ENCODE data around the gene SYT2.
A peak's percentile ranks its signal among the peaks of the same experiment; 100 is the strongest.
"Not testable (repeated sequence)": the region's sequence is repeated elsewhere in the genome, so short reads cannot be mapped to it uniquely, and the experiment has no call there.

Gene SYT2

GRCh38 chr1:202643397-202644218, 66.6 kb downstream of the SYT2 start:
- in situ Hi-C loops (cut with MboI; ENCODE audit: low sequenced_read_pairs, unreplicated experiment): no loop called here
- TF ChIP-seq, protein P1, sequence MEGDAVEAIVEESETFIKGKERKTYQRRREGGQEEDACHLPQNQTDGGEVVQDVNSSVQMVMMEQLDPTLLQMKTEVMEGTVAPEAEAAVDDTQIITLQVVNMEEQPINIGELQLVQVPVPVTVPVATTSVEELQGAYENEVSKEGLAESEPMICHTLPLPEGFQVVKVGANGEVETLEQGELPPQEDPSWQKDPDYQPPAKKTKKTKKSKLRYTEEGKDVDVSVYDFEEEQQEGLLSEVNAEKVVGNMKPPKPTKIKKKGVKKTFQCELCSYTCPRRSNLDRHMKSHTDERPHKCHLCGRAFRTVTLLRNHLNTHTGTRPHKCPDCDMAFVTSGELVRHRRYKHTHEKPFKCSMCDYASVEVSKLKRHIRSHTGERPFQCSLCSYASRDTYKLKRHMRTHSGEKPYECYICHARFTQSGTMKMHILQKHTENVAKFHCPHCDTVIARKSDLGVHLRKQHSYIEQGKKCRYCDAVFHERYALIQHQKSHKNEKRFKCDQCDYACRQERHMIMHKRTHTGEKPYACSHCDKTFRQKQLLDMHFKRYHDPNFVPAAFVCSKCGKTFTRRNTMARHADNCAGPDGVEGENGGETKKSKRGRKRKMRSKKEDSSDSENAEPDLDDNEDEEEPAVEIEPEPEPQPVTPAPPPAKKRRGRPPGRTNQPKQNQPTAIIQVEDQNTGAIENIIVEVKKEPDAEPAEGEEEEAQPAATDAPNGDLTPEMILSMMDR (IDR thresholded peaks at IDR 0.05; ENCODE audit: borderline replicate concordance, control extremely low read depth, extremely low read depth, insufficient read depth, missing control alignments): no peak
- peak; percentile 46 for DNase-seq (ENCODE audit: low spot score)

- in situ Hi-C loops (cut with MboI; ENCODE audit: low sequenced_read_pairs, unreplicated experiment): no loop called here
Measured at GRCh38 chr1:202642619-202643291, 67.5 kb downstream of the SYT2 start.

GRCh38 chr1:202642212-202642611, 68.0 kb downstream of the SYT2 start:
- in situ Hi-C loops (cut with MboI; ENCODE audit: low sequenced_read_pairs, unreplicated experiment): no loop called here
- TF ChIP-seq, protein P1 (IDR thresholded peaks at IDR 0.05; ENCODE audit: borderline replicate concordance, control extremely low read depth, extremely low read depth, insufficient read depth, missing control alignments): no peak
- no peak for DNase-seq (ENCODE audit: low spot score)

More at GRCh38 chr1:202642619-202643291, 67.5 kb downstream of the SYT2 start:
- DNase-seq (ENCODE audit: low spot score): peak; percentile 58
- TF ChIP-seq, protein P1 (IDR thresholded peaks at IDR 0.05; ENCODE audit: borderline replicate concordance, control extremely low read depth, extremely low read depth, insufficient read depth, missing control alignments): no peak

GRCh38 chr1:202639500-202639899, 70.8 kb downstream of the SYT2 start:
- no peak for DNase-seq (ENCODE audit: low spot score)
- TF ChIP-seq, protein P1 (IDR thresholded peaks at IDR 0.05; ENCODE audit: borderline replicate concordance, control extremely low read depth, extremely low read depth, insufficient read depth, missing control alignments): no peak
- in situ Hi-C loops (cut with MboI; ENCODE audit: low sequenced_read_pairs, unreplicated experiment): no loop called here

DNA sequence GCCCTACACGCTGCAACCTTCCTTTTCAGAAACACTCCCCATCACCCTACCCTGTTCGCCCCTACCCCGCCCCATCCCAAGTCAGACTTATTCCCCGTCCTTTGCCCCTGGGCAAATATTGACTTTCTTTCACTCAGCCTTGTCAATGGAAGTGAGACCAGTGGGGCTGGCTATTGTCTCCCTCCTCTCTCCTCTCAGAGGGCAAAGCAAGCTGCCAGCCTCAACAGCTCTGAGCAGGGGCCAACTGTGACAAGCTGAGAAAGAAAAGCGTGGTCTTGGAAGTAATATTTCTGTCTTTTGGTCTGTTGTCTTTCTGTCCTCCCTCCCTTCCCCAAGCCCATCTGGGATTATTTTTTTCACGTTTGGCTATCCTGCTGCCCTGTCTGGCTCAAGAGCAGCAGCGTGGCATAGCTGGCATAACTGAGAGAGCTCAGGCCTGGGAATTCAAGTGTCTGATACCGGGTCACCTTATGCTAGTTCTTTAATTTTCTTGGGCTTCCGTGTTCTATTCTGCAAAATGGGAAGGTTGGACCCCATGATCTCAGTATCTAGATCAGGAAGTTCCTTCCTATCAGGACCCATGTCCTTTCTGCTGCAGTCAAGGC, 71.5 kb downstream of the SYT2 start:
- in situ Hi-C loops (cut with MboI; ENCODE audit: low sequenced_read_pairs, unreplicated experiment); DNase-seq (ENCODE audit: low spot score): not testable (repeated sequence)

DNA sequence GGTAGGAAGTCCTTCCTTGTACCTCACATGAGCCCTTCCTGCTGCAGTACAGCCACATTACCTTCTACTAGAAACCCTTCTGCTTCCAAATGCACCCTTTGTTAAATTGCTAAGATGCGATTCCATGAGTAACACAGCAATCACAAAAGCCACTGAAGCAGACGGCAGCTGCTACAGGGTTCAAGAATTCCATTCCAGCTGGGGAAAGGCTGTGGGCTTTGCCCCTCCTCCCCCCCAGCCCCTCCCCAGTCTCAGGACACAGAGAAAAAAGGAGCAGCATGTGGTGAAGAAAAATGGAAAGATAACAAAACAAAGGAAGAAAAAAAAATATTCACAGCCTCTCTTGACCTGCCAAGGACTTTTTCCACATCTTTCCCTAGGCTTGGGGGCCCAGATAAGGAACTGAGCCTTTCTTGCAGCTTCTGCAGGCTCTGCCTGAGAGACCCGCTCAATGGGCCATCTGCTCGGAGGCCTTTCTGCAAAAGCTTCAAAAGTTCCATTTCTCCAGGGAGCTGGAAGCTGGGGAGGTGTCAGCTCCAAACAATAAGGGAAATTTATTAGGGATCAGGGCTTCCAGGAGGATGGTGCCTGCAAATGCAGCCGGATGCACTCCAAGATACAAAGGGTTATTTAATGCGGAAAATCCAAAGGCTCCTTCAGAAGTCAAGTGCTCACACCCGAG, 72.1 kb downstream of the SYT2 start:
- TF ChIP-seq, protein P1 (IDR thresholded peaks at IDR 0.05; ENCODE audit: borderline replicate concordance, control extremely low read depth, extremely low read depth, insufficient read depth, missing control alignments): no peak

DNA sequence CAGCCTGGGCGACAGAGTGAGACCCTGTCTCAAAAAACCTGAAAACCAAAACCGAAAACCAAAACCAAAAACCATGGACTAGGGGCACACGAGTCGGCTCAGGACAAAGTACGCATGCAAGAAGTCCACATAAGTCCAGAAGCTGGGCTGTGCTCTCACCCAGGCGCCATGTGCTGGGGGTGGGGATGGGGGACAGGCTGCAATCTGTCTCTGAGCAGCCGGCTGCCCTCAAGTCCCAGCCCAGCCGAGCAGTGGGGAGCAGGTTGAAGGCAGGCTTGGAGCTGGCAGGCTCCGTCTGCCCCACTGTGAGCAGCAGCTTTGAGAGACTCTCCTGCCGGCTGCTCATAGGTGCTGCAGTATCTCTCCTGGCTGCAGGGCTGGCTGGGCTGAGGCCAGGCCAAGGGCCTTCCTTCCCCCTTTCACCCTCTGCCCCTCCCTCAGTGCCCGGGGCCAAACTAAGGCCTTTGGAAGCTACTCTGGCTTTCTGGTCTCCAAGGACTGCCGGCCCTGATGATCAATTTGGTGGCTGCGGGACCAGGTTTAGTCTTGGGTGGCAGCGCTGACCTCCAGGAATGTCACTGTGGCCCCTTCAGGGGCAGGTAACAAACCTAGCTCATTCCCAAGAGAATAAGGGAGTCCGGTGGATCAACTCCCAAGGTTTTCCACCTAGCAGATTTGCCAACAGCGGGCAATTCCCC, 72.8 kb downstream of the SYT2 start:
- in situ Hi-C loops (cut with MboI; ENCODE audit: low sequenced_read_pairs, unreplicated experiment); DNase-seq (ENCODE audit: low spot score): not testable (repeated sequence)

More for the DNA sequence above, 72.1 kb downstream of the SYT2 start:
- DNase-seq (ENCODE audit: low spot score): no peak
- in situ Hi-C loops (cut with MboI; ENCODE audit: low sequenced_read_pairs, unreplicated experiment): no loop called here

DNA sequence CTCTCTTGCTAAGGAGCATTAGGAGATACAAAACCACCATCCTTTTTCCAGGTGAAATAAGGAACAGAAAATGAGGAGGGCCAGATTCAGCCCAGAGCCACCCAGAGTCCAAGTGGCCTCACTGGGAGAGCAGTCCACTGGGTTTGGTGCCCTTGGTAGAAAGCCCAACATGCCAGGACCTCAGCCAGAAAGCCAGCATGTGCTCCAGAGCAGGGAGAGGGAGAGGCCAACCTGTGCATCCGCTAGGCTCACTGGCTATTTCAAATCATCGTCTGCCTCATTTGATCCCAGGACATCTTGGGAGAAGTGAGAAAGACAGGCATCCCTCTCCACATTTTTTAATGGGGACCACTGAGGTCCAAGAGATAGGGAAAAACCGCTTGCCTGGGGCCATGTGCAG, 74.1 kb downstream of the SYT2 start:
- in situ Hi-C loops (cut with MboI; ENCODE audit: low sequenced_read_pairs, unreplicated experiment); DNase-seq (ENCODE audit: low spot score): not testable (repeated sequence)
